Activated CD4-positive, alpha-beta T cell treated with anti-CD3 and anti-CD28 coated beads for 36 hours (primary cell): Measurements from ENCODE around the gene EHD3. TPM values are rescaled to one million over a fixed set of nuclear protein-coding genes. Genes with fewer than 3 reads are reported as not detected.
"Not testable (repeated sequence)": the region's sequence is repeated elsewhere in the genome, so short reads cannot be mapped to it uniquely, and the experiment has no call there.

Experiments used
- ATAC-seq: fragments of 200-7000 bp; cut with Tn5 transposase; one replicate; pipeline ENCODE4 v1.10.0; 2021; ENCODE audit warnings: mild to moderate bottlenecking, moderate library complexity
- CTCF ChIA-PET: fragments of 350-600 bp; sonication (Branson Sonifier 250); formaldehyde crosslinking; loops from one replicate; lab custom pipeline; 2021; ENCODE audit warnings: antibody characterized with exemption; lab: Charles Lee
- POLR2A ChIA-PET: fragments of 350-600 bp; sonication (Branson Sonifier 250); formaldehyde crosslinking; loops from one replicate; lab custom pipeline; 2021; ENCODE audit warnings: antibody characterized with exemption, inconsistent platforms; lab: Charles Lee
- DNase-seq: peaks from one replicate; pipeline ENCODE4 v3.0.0-alpha.2; 2020
- H3K27ac Mint-ChIP-seq: one replicate; pipeline ENCODE4 v1.8.0; 2021; ENCODE audit warnings: mixed read lengths
- H3K27me3 Mint-ChIP-seq: one replicate; pipeline ENCODE4 v1.8.0; 2021; ENCODE audit warnings: mixed read lengths
- H3K36me3 Mint-ChIP-seq: one replicate; pipeline ENCODE4 v1.8.0; 2021; ENCODE audit warnings: low read depth, mixed read lengths
- H3K4me1 Mint-ChIP-seq: one replicate; pipeline ENCODE4 v1.8.0; 2021; ENCODE audit warnings: mixed read lengths
- H3K4me3 Mint-ChIP-seq: one replicate; pipeline ENCODE4 v1.8.0; 2021; ENCODE audit warnings: mild to moderate bottlenecking, moderate library complexity, mixed read lengths
- H3K9me3 Mint-ChIP-seq: one replicate; pipeline ENCODE4 v1.8.0; 2021; ENCODE audit warnings: low read depth, mixed read lengths
- intact Hi-C, 2 experiments: fragments of 100-400 bp; cut with DNase I in 1 of 2; cut with micrococcal nuclease in 1 of 2; formaldehyde crosslinking; loops; one replicate each; pipeline versions ENCODE4 v1.14.2 to v1.15.1; 2022 to 2024; cut with DNase I, micrococcal nuclease
- total RNA-seq, 2 experiments: library from RNA; stranded (reverse); gene quantifications; one replicate each; pipeline ENCODE4 v1.2.3, GENCODE V29; 2021

The EHD3 gene
- total RNA-seq, 2 experiments from 2014 or later, result 1.4 to 1.6 TPM

- intact Hi-C loops, result no loop called here
- Mint-ChIP-seq H3K4me1 (peaks cover 9% of the 10 kb centered on the region), H3K36me3 (no peaks in the 10 kb centered on the region), H3K4me3 (no peak overlapping the region), H3K9me3 (no peaks in the 10 kb centered on the region), H3K27me3 (no peaks in the 10 kb centered on the region), H3K27ac (no peak overlapping the region)
- ATAC-seq, result no peak
- no peak for DNase-seq
- POLR2A ChIA-PET, result no interaction called here
- CTCF ChIA-PET, result no interaction called here
Measured at GRCh38 chr2:31282634-31283033, 48.7 kb downstream of the EHD3 start.

- intact Hi-C loops, H3K36me3 Mint-ChIP-seq, H3K27me3 Mint-ChIP-seq, H3K4me3 Mint-ChIP-seq, CTCF ChIA-PET, POLR2A ChIA-PET, H3K9me3 Mint-ChIP-seq, H3K4me1 Mint-ChIP-seq, H3K27ac Mint-ChIP-seq: not testable (repeated sequence)
- ATAC-seq, result peak; percentile 57
- DNase-seq, result peak; percentile 15
Measured at GRCh38 chr2:31283193-31283919, 49.4 kb downstream of the EHD3 start.

- Mint-ChIP-seq H3K27ac (no peak overlapping the region), H3K9me3 (no peaks in the 10 kb centered on the region), H3K36me3 (no peaks in the 10 kb centered on the region), H3K27me3 (no peaks in the 10 kb centered on the region), H3K4me1 (peaks cover 9% of the 10 kb centered on the region), H3K4me3 (no peak overlapping the region)
- ChIA-PET POLR2A (no interaction called here), CTCF (interaction anchor here (0.6 to 0.7 kb wide), 2 partner anchors 203 to 207 kb away, joined by 3 to 4 read pairs; no protein-coding TSS in a partner anchor)
- ATAC-seq (no peak), DNase-seq (no peak)
- intact Hi-C loops, result no loop called here
Measured at GRCh38 chr2:31284107-31284506, 50.2 kb downstream of the EHD3 start.

GRCh38 chr2:31286230-31286629, 52.3 kb downstream of the EHD3 start:
- intact Hi-C loops, result no loop called here
- POLR2A ChIA-PET, result interaction anchor here (0.7 kb wide), 1 partner anchor 1060 kb away, joined by 4 read pairs; no protein-coding TSS in a partner anchor
- Mint-ChIP-seq H3K4me3 (no peak overlapping the region), H3K36me3 (no peaks in the 10 kb centered on the region), H3K27me3 (no peaks in the 10 kb centered on the region), H3K27ac (no peak overlapping the region), H3K9me3 (no peaks in the 10 kb centered on the region), H3K4me1 (peaks cover 9% of the 10 kb centered on the region)
- CTCF ChIA-PET, result no interaction called here
- ATAC-seq (no peak), DNase-seq (no peak)

GRCh38 chr2:31286961-31287550, 53.1 kb downstream of the EHD3 start:
- no peak overlapping the region for H3K4me3 Mint-ChIP-seq
- H3K27ac Mint-ChIP-seq, result no peak overlapping the region
- H3K36me3 Mint-ChIP-seq, result no peaks in the 10 kb centered on the region
- DNase-seq (no peak), ATAC-seq (no peak)
- CTCF ChIA-PET, result no interaction called here
- H3K9me3 Mint-ChIP-seq, result no peaks in the 10 kb centered on the region
- H3K4me1 Mint-ChIP-seq, result peaks cover 9% of the 10 kb centered on the region
- no peaks in the 10 kb centered on the region for H3K27me3 Mint-ChIP-seq
- POLR2A ChIA-PET, result no interaction called here
- intact Hi-C loops, result no loop called here

- Mint-ChIP-seq H3K27me3 (no peaks in the 10 kb centered on the region), H3K27ac (no peak overlapping the region), H3K4me3 (no peak overlapping the region), H3K9me3 (no peaks in the 10 kb centered on the region), H3K36me3 (no peaks in the 10 kb centered on the region), H3K4me1 (peaks cover 8% of the 10 kb centered on the region)
- CTCF ChIA-PET, result interaction anchor here (0.7 kb wide), 1 partner anchor 24 kb away, joined by 3 read pairs; no protein-coding TSS in a partner anchor
- intact Hi-C loops, result no loop called here
- DNase-seq (no peak), ATAC-seq (no peak)
- POLR2A ChIA-PET, result no interaction called here
Measured at GRCh38 chr2:31287654-31288053, 53.7 kb downstream of the EHD3 start.

- H3K36me3 Mint-ChIP-seq, result no peaks in the 10 kb centered on the region
- no peak overlapping the region for H3K4me3 Mint-ChIP-seq
- intact Hi-C loops, result no loop called here
- no peak overlapping the region for H3K27ac Mint-ChIP-seq
- no peaks in the 10 kb centered on the region for H3K27me3 Mint-ChIP-seq
- CTCF ChIA-PET, result interaction anchor here (1.8 kb wide), 1 partner anchor 13 kb away, joined by 4 read pairs; no protein-coding TSS in a partner anchor
- DNase-seq, result no peak
- H3K9me3 Mint-ChIP-seq, result no peaks in the 10 kb centered on the region
- H3K4me1 Mint-ChIP-seq, result peaks cover 4% of the 10 kb centered on the region
- POLR2A ChIA-PET, result no interaction called here
- ATAC-seq, result no peak
Measured at GRCh38 chr2:31294196-31294595, 60.2 kb downstream of the EHD3 start.

GRCh38 chr2:31296641-31297287, 62.8 kb downstream of the EHD3 start:
- ATAC-seq, result no peak
- Mint-ChIP-seq H3K27ac (no peak overlapping the region), H3K4me1 (peaks cover 4% of the 10 kb centered on the region), H3K4me3 (no peak overlapping the region), H3K36me3 (no peaks in the 10 kb centered on the region), H3K27me3 (no peaks in the 10 kb centered on the region), H3K9me3 (no peaks in the 10 kb centered on the region)
- ChIA-PET CTCF (interaction anchor here (1.1 to 1.3 kb wide), 3 partner anchors 12 to 127 kb away, joined by 3 to 4 read pairs (median 3); no protein-coding TSS in a partner anchor), POLR2A (no interaction called here)
- DNase-seq, result no peak
- intact Hi-C loops, result loop anchor here (1.0 kb wide), 1 partner anchor 28 kb away; no protein-coding TSS in a partner anchor

GRCh38 chr2:31297751-31298150, 63.8 kb downstream of the EHD3 start:
- DNase-seq (peak; percentile 24), ATAC-seq (peak; percentile 97)
- ChIA-PET POLR2A (no interaction called here), CTCF (no interaction called here)
- no peaks in the 10 kb centered on the region for H3K36me3 Mint-ChIP-seq
- no peak overlapping the region for H3K4me3 Mint-ChIP-seq
- no peaks in the 10 kb centered on the region for H3K27me3 Mint-ChIP-seq
- H3K4me1 Mint-ChIP-seq, result peaks cover 4% of the 10 kb centered on the region
- intact Hi-C loops, result loop anchor here (1.0 to 2.0 kb wide), 2 partner anchors 21 to 27 kb away; no protein-coding TSS in a partner anchor
- H3K9me3 Mint-ChIP-seq, result no peaks in the 10 kb centered on the region
- H3K27ac Mint-ChIP-seq, result no peak overlapping the region

- POLR2A ChIA-PET, result no interaction called here
- ATAC-seq (no peak), DNase-seq (no peak)
- H3K27ac Mint-ChIP-seq, result no peak overlapping the region
- peaks cover 4% of the 10 kb centered on the region for H3K4me1 Mint-ChIP-seq
- H3K36me3 Mint-ChIP-seq, result no peaks in the 10 kb centered on the region
- no peaks in the 10 kb centered on the region for H3K27me3 Mint-ChIP-seq
- no peaks in the 10 kb centered on the region for H3K9me3 Mint-ChIP-seq
- H3K4me3 Mint-ChIP-seq, result no peak overlapping the region
- CTCF ChIA-PET, result interaction anchor here (0.8 to 2.3 kb wide), 4 partner anchors 20 to 588 kb away, joined by 3 to 7 read pairs (median 3); no protein-coding TSS in a partner anchor
- intact Hi-C loops, result loop anchor here in 1 of 2 experiments (2.0 kb wide), 1 partner anchor 19 kb away; no protein-coding TSS in a partner anchor
Measured at GRCh38 chr2:31299547-31299946, 65.6 kb downstream of the EHD3 start.

GRCh38 chr2:31300309-31300708, 66.4 kb downstream of the EHD3 start:
- ATAC-seq (no peak), DNase-seq (no peak)
- intact Hi-C loops, result no loop called here
- peaks cover 4% of the 10 kb centered on the region for H3K4me1 Mint-ChIP-seq
- no peaks in the 10 kb centered on the region for H3K27me3 Mint-ChIP-seq
- H3K27ac Mint-ChIP-seq, result no peak overlapping the region
- no peaks in the 10 kb centered on the region for H3K36me3 Mint-ChIP-seq
- no peak overlapping the region for H3K4me3 Mint-ChIP-seq
- CTCF ChIA-PET, result interaction anchor here (1.5 to 2.3 kb wide), 2 partner anchors 33 to 130 kb away, joined by 3 to 7 read pairs; no protein-coding TSS in a partner anchor
- POLR2A ChIA-PET, result no interaction called here
- no peaks in the 10 kb centered on the region for H3K9me3 Mint-ChIP-seq
